Bone marrow (tissue), 2 donors: ENCODE data around the gene LAMB4.

Source experiments
- DNase-seq, 2 donors: peaks; one replicate each; lab custom pipeline; 2025; lab: John Stamatoyannopoulos, UW

LAMB4 gene

DNA sequence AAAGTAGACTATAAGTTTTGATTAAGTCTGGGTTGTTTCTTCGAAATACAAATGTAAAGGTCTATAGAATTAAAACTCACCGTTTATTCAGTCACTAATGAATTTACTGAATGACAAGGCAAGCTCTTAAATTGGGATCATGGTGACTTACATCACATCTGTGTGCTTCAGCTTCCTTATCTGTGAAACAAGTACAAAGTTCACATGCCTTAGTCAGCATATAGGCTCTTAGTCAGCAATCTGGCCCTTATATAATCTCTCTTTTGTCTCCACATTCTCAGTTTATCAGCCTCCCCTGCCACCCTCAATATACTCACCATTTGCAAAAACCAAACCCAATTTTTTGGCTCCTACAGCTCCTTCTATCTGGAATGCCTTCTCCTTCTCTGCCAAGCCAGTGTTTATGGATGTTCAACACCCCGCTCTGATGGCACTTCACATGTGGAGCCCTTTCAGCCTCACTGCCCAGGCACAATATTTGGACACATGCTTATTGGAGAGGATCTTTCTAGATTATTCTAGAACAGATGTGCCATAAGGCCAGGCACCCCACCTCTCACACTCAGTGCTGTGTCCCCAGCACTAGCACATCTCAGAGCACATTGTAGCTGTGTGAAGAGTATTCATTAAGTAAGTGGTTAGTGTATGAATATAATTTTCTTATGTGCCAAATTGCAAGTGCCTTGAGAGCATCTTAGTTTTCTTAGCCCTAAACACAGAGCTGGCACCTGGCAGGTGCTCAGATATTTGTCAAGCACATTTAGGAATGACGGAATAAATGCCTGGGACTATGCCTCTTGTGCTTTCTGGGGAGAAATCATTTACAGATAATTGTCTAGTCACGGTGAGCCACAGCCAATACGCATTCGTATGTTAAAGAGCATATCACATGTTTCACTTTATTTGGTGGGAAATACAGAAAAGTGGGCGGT is 117.4 kb downstream of the LAMB4 start:
- DNase-seq: no peak

DNA sequence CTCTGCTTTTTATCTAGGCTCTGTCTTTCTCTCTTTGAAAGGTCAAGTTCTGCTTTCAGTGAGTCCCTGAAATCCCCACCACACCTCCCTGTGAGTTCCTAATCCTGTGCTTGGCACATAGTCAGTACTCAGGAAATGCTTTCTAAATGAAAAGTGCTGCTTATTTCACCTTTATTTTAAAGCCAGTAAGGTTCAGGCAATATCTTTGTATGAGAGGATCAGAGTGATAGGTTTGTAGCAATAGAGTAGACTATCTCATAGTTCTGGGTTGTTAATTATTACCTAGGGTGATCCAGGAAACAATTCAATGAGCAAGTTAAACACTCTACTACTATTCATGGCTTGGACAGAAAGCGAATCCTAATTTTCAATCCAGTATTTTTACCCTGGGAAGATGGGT is 119.8 kb downstream of the LAMB4 start:
- DNase-seq: no peak

GRCh38 chr7:108009873-108010272 is 120.3 kb downstream of the LAMB4 start:
- no peak for DNase-seq

GRCh38 chr7:108008827-108009226 is 121.3 kb downstream of the LAMB4 start:
- no peak for DNase-seq

DNA sequence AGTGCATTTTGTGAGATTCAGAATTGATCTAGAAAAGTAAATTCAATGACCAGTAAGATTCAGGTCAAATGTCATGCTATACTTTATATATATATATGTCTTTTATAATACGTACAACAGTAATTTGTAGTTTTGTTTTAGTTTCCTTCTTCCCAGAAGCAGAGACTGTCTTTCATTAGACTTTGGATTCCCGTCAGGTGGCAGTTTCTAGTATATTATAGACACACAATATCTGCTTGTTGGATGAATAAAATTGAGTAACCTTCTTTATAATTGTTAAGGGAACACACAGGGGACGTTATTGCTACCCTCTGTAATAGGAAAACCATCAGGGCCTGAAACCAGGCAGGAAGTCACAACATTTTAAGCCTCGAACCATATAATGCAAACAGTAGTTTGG is 121.9 kb downstream of the LAMB4 start:
- DNase-seq: no peak

GRCh38 chr7:108007762-108008161 is 122.4 kb downstream of the LAMB4 start:
- no peak for DNase-seq

- no peak for DNase-seq
Observed at GRCh38 chr7:108007261-108007660, 122.9 kb downstream of the LAMB4 start.

DNA sequence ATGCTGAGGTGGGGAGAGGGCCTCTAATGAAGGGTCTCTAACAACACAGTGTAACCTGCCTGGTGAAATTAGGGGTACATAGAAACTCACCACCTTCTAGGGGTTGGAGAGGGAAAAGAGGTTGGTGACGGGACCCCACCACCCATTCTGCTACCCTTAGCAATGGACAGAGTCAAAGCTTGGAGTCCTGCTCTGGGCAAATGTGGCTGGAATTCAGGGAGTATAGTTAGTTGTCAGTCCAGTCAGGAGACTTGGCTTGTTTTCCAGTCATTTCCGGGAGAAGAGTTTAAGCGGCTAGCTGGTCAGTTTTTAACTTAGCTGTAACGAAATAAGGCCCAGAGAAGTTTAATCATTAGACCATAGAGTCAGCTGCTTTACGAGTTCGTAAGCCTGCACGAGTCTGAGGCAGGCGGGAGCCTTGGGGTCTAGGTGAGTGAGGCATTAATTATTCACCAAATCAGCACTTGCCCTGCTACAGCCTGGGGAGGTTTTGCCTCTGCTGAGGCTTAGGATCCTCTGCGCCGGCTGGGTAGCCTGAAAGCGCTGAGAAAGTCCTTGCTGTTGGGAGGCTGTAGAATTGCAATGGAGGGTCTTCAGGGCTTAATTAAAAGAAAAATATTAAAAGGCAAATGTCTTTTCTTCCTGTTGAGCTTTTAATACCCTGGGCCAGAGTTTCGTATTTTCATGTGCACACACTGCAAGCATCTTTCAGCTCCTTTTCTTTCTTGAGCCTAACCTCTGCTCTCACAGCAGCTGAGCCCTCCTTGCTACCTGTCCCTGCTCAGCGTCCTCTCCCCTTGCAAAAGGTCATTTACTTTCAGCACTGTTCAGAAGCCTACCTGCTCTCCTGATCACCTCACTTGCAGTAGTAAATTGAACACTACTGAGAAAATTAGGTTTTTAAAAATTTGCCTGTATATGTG is 125.7 kb downstream of the LAMB4 start:
- DNase-seq: no peak

- no peak for DNase-seq
Observed at GRCh38 chr7:108003599-108003935, 126.6 kb downstream of the LAMB4 start.

DNA sequence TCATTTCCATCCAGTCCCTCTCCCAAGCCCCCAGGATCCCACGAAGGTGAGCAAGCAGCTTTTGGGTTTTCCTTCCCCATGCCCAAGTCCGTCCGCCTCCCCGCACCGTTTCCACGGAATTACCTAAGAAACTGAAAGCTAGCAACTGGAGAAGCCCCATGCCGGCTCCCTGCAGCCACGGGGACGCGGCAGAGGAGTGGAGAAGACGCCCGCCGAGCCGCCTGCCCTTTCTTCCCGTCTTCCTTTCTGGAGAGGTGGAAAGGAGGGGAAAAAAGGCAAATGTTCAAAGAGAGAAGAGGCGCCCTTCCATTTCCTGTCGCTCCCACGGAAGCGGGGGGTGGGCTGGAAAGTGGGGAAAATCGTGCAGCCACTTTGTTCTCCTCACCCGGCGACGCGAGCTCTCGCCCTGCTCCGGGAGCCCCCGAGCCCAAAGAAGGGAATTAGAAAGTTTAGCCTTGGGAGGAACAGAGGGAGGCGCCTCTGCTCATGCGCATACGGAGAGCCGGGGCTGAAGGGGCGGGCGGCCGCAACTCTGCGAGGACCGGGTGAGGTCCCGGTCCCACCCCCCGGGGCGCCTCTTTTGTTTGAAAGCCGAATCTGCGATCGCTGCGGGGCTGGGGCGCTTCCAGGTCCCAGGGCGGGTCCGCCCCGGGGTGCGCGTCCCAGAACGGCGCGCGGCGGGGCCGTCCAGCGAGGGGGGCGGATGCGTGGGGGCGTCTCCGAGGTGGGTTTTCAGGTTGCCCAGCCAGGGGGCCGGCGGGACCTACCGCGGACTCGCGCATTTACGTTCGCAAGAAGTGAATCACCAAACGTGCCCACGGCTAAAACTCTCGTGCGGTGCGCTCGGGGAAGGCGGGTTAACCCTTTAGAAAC is 127.2 kb downstream of the LAMB4 start, which contains the start of gene LAMB1:
Gene LAMB1, minus strand, starts transcription at position 436 of the 873 bp plus-strand sequence. Its CDS starts 276 bp downstream, at position 160.
- DNase-seq: no peak

DNA sequence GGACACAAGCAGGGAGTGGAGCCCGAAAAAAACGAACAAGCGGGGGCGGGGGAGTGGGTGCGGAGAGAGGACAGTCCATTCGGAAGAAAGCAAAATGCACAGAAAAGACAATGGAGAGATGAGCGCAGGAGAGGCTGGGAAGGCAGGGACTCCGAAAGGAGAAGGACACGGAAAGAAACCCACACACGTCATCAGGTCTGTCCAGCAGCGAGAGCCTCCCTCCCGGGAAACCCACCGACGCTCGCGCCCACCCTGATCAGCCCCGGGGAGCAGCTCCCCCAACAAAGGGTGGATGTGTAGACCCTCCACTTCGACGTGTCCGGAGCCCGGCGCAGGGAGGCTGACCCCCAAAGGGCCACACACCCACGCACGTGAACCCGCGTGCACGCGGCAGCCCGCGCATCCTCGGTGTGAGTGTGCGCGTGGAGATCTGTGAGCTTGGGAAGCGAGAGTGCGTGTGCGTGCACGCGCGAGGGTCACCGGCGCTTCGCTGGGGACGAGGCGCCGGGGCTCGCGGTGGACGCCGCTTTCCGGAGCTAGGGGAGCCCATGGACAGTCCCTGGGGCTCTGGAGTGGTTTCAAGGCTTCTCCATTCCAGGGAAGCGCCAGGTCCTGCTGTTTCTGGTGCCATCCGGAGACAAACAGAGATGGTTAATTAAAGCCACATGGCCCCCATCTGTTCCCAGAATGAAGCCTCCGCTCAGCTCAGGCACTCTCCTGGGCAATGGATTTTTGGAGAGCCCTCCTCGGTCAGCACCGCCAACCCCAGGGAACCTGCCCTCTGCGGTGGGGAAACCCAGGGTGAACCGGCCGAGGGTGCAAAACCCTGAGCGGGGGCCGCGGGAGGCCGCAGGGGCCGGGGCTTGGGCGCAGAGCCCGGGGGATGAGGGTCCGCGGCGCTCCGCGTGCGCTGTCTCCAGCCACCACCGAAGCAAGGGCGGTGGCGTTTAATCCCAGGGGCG is 128.1 kb downstream of the LAMB4 start:
- no peak for DNase-seq

DNA sequence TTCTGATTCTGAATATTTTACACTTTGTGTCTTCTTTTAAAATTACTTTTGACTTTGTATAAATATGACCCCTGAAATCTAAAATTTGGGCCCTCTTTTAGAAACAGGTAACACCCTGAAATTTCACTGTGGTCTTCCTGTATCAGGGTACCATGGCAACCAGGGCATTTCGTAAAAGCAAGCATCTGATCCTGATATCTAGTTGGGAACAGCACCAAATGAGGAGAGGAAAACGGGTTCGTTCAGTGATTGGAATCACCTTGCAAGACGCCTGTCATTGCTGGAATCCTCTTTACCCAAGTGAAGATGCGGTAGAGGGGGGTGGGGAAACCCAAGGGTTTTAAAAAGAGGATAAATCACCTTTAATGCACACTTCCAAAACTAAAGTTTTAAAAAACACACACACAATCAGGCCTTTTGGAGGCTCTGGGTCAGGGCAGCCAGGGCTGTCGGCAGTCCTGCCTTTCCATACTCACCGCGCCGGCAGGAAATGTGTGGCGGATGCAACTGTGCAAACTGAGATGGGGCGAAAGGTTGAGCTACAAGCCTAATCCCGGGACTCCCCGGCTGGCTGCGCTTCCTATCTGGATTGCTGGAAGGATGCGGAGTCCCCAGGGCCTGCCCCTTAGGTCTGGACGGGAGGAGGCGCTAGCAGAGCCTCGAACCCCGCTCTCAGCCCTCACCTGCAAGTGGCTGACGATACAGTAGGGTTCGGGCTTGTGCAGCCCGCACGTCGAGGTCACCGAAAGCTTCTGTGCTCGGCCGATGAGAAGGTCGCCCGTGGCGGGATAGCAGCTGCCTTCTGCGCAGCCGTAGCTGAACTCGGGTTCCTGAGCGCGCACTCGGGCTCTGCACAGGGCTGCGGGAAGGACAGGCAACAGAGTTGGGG is 129.0 kb downstream of the LAMB4 start:
- no peak for DNase-seq

GRCh38 chr7:107999779-108000560 is 130.2 kb downstream of the LAMB4 start:
- DNase-seq: no peak

GRCh38 chr7:107998660-107999480 is 131.3 kb downstream of the LAMB4 start:
- DNase-seq: no peak

GRCh38 chr7:107998150-107998549 is 132.0 kb downstream of the LAMB4 start:
- no peak for DNase-seq

DNA sequence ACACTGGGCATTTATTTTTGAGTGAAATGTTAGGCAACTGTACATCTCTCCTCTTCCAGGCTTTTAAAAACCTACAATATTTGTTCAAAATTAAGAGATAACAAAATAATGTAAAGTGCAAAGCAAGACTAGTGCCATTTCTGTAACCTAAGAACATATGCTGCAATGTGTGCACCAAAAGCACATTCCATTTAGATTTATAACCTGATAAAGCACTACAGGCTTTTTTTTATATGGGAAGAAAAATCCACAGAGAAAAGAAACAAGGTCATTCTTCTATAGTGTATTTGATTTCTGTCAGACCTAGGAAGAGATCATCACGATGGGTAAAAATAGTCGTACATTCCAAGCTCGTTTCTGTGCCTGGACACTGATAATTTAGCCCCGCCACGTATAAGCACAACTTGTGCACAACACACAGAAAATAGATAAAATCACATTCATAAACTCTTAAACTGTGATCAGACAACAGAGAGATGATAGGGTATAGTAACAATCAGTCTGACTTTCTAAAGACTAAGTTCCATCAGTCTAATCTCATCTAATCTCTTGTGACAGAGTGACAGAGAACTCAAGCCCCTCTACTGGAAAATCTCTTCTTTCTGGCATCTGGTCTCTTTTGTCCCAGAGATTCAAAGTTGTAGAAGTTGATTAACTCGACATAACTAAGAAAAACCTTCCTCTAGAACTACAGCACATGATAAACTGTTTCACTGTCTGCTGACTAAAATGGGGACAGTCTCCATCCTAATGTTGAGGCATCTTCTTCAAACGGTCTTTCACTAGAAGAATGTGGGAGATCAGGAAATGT is 133.9 kb downstream of the LAMB4 start:
- DNase-seq: no peak
